Lower lobe of right lung (tissue), 2 donors: ENCODE results near the gene SAMD10. TPM values are rescaled to one million over a fixed set of nuclear protein-coding genes. Genes with fewer than 3 reads are reported as not detected.

Experiments
- ATAC-seq, 2 donors: fragments of 200-7000 bp; cut with Tn5 transposase; one replicate each; pipeline ENCODE4 v1.9.1; 2020 to 2022; ENCODE audit warnings: mild to moderate bottlenecking in 2 of 2, moderate library complexity in 2 of 2
- DNase-seq: peaks from one replicate; pipeline ENCODE4 v3.0.0-alpha.2; 2020
- H3K27ac ChIP-seq: fragments of 200-600 bp; one replicate; pipeline ENCODE4 v1.8.0; 2022
- H3K27me3 ChIP-seq: fragments of 200-600 bp; one replicate; pipeline ENCODE4 v1.8.0; 2022; ENCODE audit warnings: low read depth
- H3K36me3 ChIP-seq: fragments of 200-600 bp; one replicate; pipeline ENCODE4 v1.8.0; 2022; ENCODE audit warnings: mild to moderate bottlenecking
- H3K4me1 ChIP-seq: fragments of 200-600 bp; one replicate; pipeline ENCODE4 v1.8.0; 2022
- H3K4me3 ChIP-seq: fragments of 200-600 bp; one replicate; pipeline ENCODE4 v1.8.0; 2022; ENCODE audit warnings: mild to moderate bottlenecking
- H3K9me3 ChIP-seq: fragments of 200-600 bp; one replicate; pipeline ENCODE4 v1.8.0; 2022
- CTCF ChIP-seq: fragments of 200-600 bp; IDR thresholded peaks from one replicate; pipeline ENCODE4 v1.8.0; 2022; ENCODE audit warnings: antibody characterized with exemption, mild to moderate bottlenecking
- intact Hi-C: fragments of 100-400 bp; cut with DNase I; formaldehyde crosslinking; loops from one replicate; pipeline ENCODE4 v1.11.0; 2022
- total RNA-seq: library from RNA; stranded (reverse); fragmentation: NEBNext Ultra II Directional; extraction: Animal tissue kit (Norgen Biotek cat#: 25700); gene quantifications from one replicate; pipeline ENCODE4 v1.2.1, GENCODE V29; 2021
- donor health status: DM: no; HTN: yes; CAD: no; lungs with severe emphysema.

SAMD10 gene
- total RNA-seq, 1 donor from 2014 or later: 3.6 TPM

- intact Hi-C loops: no loop called here
- peaks cover 22% of the 10 kb centered on the region for H3K4me1 ChIP-seq
- no peak for DNase-seq
Observed at GRCh38 chr20:63959699-63960075, 19.8 kb downstream of the SAMD10 start.

GRCh38 chr20:63958964-63959698, 20.3 kb downstream of the SAMD10 start:
- Histone ChIP-seq H3K9me3 (no peaks in the 10 kb centered on the region), H3K27ac (no peak overlapping the region)
- no peak for DNase-seq

More at GRCh38 chr20:63959699-63960075, 19.8 kb downstream of the SAMD10 start:
- no peak overlapping the region for H3K27ac ChIP-seq
- no peaks in the 10 kb centered on the region for H3K9me3 ChIP-seq
- no peak overlapping the region for H3K4me3 ChIP-seq
- no peaks in the 10 kb centered on the region for H3K27me3 ChIP-seq
- TF ChIP-seq CTCF: no peak
- H3K36me3 ChIP-seq: peaks cover 37% of the 10 kb centered on the region
- no peak for ATAC-seq

GRCh38 chr20:63958471-63958870, 21.0 kb downstream of the SAMD10 start:
- Histone ChIP-seq H3K4me3 (no peak overlapping the region), H3K9me3 (no peaks in the 10 kb centered on the region), H3K4me1 (peaks cover 34% of the 10 kb centered on the region), H3K27ac (no peak overlapping the region), H3K27me3 (no peaks in the 10 kb centered on the region), H3K36me3 (peaks cover 26% of the 10 kb centered on the region)
- no peak for TF ChIP-seq CTCF
- DNase-seq (no peak), ATAC-seq (no peak)
- intact Hi-C loops: no loop called here

More at GRCh38 chr20:63958964-63959698, 20.3 kb downstream of the SAMD10 start:
- no peak overlapping the region for H3K4me3 ChIP-seq
- peaks cover 33% of the 10 kb centered on the region for H3K36me3 ChIP-seq
- H3K27me3 ChIP-seq: no peaks in the 10 kb centered on the region
- TF ChIP-seq CTCF: no peak
- intact Hi-C loops: no loop called here
- ATAC-seq: no peak
- H3K4me1 ChIP-seq: peaks cover 28% of the 10 kb centered on the region

GRCh38 chr20:63957690-63958441, 21.6 kb downstream of the SAMD10 start:
- Histone ChIP-seq H3K4me3 (peak overlapping the region; percentile 86), H3K27ac (no peak overlapping the region), H3K9me3 (no peaks in the 10 kb centered on the region), H3K27me3 (no peaks in the 10 kb centered on the region), H3K36me3 (peaks cover 20% of the 10 kb centered on the region), H3K4me1 (peaks cover 39% of the 10 kb centered on the region)
- no peak for TF ChIP-seq CTCF
- intact Hi-C loops: no loop called here
- no peak for DNase-seq
- ATAC-seq: no peak

- H3K4me1 ChIP-seq: peaks cover 46% of the 10 kb centered on the region
- no peak for DNase-seq
Observed at GRCh38 chr20:63957004-63957689, 22.3 kb downstream of the SAMD10 start.

More at GRCh38 chr20:63957004-63957689, 22.3 kb downstream of the SAMD10 start:
- H3K27me3 ChIP-seq: no peaks in the 10 kb centered on the region
- peaks cover 19% of the 10 kb centered on the region for H3K36me3 ChIP-seq
- intact Hi-C loops: no loop called here
- no peaks in the 10 kb centered on the region for H3K9me3 ChIP-seq
- TF ChIP-seq CTCF: no peak
- H3K27ac ChIP-seq: peak overlapping the region; percentile 63
- ATAC-seq: peak; percentile 46 to 56
- peak overlapping the region; percentile 86 for H3K4me3 ChIP-seq
